ENCODE results near the gene NEIL3.
A peak's percentile ranks its signal among the peaks of the same experiment; 100 is the strongest.

The NEIL3 gene
- 0.41 to 2.4 reads per million in 2 donors for total RNA-seq

GRCh38 chr4:177309522-177310371 lies at the start of gene NEIL3:
TSS of gene NEIL3 (plus strand) at chr4:177309874. CDS start at chr4:177309954, 80 bp downstream.
- DNase-seq = peak; percentile 83

GRCh38 chr4:177263818-177264217 lies 45.9 kb upstream of the NEIL3 start:
- DNase-seq = no peak

- no peak for DNase-seq
Observed at GRCh38 chr4:177264788-177265422, 44.8 kb upstream of the NEIL3 start.

GRCh38 chr4:177265729-177266128 lies 43.9 kb upstream of the NEIL3 start:
- no peak for DNase-seq

GRCh38 chr4:177266506-177266905 lies 43.2 kb upstream of the NEIL3 start:
- DNase-seq = no peak

GRCh38 chr4:177267911-177268310 lies 41.8 kb upstream of the NEIL3 start:
- DNase-seq = no peak

GRCh38 chr4:177271091-177271490 lies 38.6 kb upstream of the NEIL3 start:
- DNase-seq = no peak

GRCh38 chr4:177271915-177272766 lies 37.5 kb upstream of the NEIL3 start:
- no peak for DNase-seq

GRCh38 chr4:177275999-177276398 lies 33.7 kb upstream of the NEIL3 start:
- DNase-seq = no peak

GRCh38 chr4:177281351-177281909 lies 28.2 kb upstream of the NEIL3 start:
- no peak for DNase-seq

- no peak for DNase-seq
Observed at GRCh38 chr4:177282284-177282835, 27.3 kb upstream of the NEIL3 start.

- DNase-seq = no peak
Observed at GRCh38 chr4:177283167-177283566, 26.5 kb upstream of the NEIL3 start.

- DNase-seq = no peak
Observed at GRCh38 chr4:177285953-177286352, 23.7 kb upstream of the NEIL3 start.

GRCh38 chr4:177287255-177287654 lies 22.4 kb upstream of the NEIL3 start:
- DNase-seq = no peak

GRCh38 chr4:177288335-177288734 lies 21.3 kb upstream of the NEIL3 start:
- no peak for DNase-seq

- no peak for DNase-seq
Observed at GRCh38 chr4:177290780-177291179, 18.9 kb upstream of the NEIL3 start.

GRCh38 chr4:177292171-177292570 lies 17.5 kb upstream of the NEIL3 start:
- no peak for DNase-seq

GRCh38 chr4:177293208-177294033 lies 16.3 kb upstream of the NEIL3 start:
- DNase-seq = no peak

- DNase-seq = no peak
Observed at GRCh38 chr4:177297785-177298391, 11.8 kb upstream of the NEIL3 start.

- no peak for DNase-seq
Observed at GRCh38 chr4:177301126-177301639, 8.5 kb upstream of the NEIL3 start.
